Immature natural killer cell (primary cell): ENCODE measurements around the gene CDX1. TPM values are rescaled to one million over a fixed set of nuclear protein-coding genes. Genes with fewer than 3 reads are reported as not detected.

ENCODE experiments used
- DNase-seq, 3 donors: peaks; one replicate each; pipeline ENCODE4 v3.0.0; 2022; ENCODE audit warnings: mixed read lengths in 1 of 3
- H3K27ac Mint-ChIP-seq, 6 donors: one replicate each; pipeline ENCODE4 v1.8.0; 2020; ENCODE audit warnings: mixed read lengths in 6 of 6, mild to moderate bottlenecking in 5 of 6, inconsistent platforms in 4 of 6, moderate library complexity in 3 of 6
- H3K27me3 Mint-ChIP-seq, 3 donors: one replicate each; pipeline ENCODE4 v1.8.0; 2020 to 2021; ENCODE audit warnings: low read depth in 3 of 3, mild to moderate bottlenecking in 3 of 3, mixed read lengths in 3 of 3, moderate library complexity in 3 of 3, inconsistent platforms in 1 of 3
- H3K36me3 Mint-ChIP-seq, 3 donors: one replicate each; pipeline ENCODE4 v1.8.0; 2020; ENCODE audit warnings: mixed read lengths in 3 of 3, inconsistent platforms in 2 of 3, mild to moderate bottlenecking in 2 of 3
- H3K4me1 Mint-ChIP-seq, 2 donors: one replicate each; pipeline ENCODE4 v1.8.0; 2020; ENCODE audit warnings: inconsistent platforms in 2 of 2, mild to moderate bottlenecking in 2 of 2, mixed read lengths in 2 of 2, moderate library complexity in 1 of 2
- H3K4me3 Mint-ChIP-seq, 5 donors: one replicate each; pipeline ENCODE4 v1.8.0; 2020; ENCODE audit warnings: mild to moderate bottlenecking in 5 of 5, mixed read lengths in 5 of 5, inconsistent platforms in 3 of 5, moderate library complexity in 3 of 5
- H3K9me3 Mint-ChIP-seq, 6 donors: one replicate each; pipeline ENCODE4 v1.8.0; 2020; ENCODE audit warnings: mild to moderate bottlenecking in 6 of 6, mixed read lengths in 6 of 6, inconsistent platforms in 4 of 6, moderate library complexity in 3 of 6
- polyA plus RNA-seq, 3 donors: library from polyadenylated mRNA; unstranded; fragments of 300-500 nt; fragmentation: Illumina TruSeq; gene quantifications; one replicate each; pipeline ENCODE4 v1.2.3, GENCODE V29; 2021

Gene CDX1
- polyA plus RNA-seq, 3 donors from 2014 or later: not detected

DNA sequence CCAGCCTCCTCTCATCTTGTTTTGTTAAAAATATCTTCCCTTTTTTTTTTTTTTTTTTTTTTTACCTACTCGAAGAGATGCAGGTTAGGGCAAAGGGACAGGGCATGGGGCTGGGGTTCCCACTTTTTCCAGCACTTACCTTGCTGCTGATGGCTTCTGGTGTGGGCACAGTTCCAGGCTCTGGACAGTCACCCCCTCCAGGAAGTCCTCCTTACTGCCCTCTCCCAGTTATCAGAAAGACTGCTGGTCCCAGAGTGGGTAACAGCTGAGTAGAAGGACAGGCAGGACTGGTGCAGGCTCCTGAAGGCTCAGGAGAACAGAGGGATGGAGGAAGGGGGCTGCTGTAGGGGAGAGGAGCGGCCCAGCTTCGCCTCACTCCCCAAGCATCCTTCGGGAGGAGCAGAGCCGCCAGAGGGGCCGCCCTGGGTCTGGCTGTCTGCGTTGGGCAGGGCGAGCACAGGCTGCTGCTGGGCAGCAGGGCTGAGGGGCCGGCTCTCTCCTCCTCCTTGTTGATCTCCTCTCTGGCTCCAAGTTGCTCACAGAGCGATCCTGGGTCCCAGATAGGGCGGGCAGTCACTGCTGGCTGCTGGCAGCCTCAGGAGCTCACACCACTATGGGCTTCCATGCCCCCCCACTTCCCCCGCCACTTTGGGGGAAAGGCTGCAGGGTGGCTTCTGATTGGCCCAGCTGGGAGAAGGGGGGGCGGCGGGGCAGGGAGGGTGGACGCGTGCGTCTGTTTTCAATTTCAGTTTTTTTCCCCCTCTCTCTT is 11.1 kb upstream of the CDX1 start, which contains the start of gene PDGFRB:
PDGFRB (minus strand) TSS at position 588 of the 769 bp plus-strand sequence. CDS start 18,798 bp downstream, outside the sequence.
- peaks cover 0 to 3% (median 0%) of the 10 kb centered on the region in 3 donors for H3K36me3 Mint-ChIP-seq
- peak; percentile 68 to 74 (median 70) for DNase-seq
- no peaks in the 10 kb centered on the region for H3K9me3 Mint-ChIP-seq
- peaks cover 2 to 10% (median 5%) of the 10 kb centered on the region in 3 donors for H3K27me3 Mint-ChIP-seq
- peak within 1 kb of the TSS; percentile 77 to 91 (median 88) for H3K27ac Mint-ChIP-seq
- peak within 1 kb of the TSS; percentile 88 to 98 (median 96) for H3K4me3 Mint-ChIP-seq
- peaks cover 33 to 41% of the 10 kb centered on the region in 2 donors for H3K4me1 Mint-ChIP-seq

DNA sequence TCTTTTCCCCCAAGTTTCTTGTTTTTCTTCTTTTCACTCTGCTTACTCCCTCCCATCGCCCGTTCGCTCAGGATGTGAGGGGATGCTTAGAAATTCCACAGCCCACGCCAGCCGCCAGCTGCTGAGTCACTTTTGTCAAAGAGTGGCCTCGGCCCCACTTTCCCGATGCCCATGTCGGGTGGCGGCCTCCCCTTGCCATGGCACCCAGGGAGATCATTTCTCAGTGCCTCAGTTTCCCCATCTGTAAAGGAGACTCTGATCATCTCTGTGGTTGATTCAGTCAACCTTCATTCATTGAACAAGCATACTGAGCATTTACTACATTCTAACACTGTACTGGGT is 10.6 kb upstream of the CDX1 start:
- H3K9me3 Mint-ChIP-seq: no peaks in the 10 kb centered on the region
- H3K4me3 Mint-ChIP-seq: peak overlapping the region; percentile 88 to 98 (median 96)
- peaks cover 29 to 35% of the 10 kb centered on the region in 2 donors for H3K4me1 Mint-ChIP-seq
- no peak for DNase-seq
- H3K36me3 Mint-ChIP-seq: peaks cover 0 to 3% (median 0%) of the 10 kb centered on the region in 3 donors
- H3K27ac Mint-ChIP-seq: peak overlapping the region; percentile 77 to 91 (median 88)
- H3K27me3 Mint-ChIP-seq: peaks cover 4 to 10% (median 5%) of the 10 kb centered on the region in 3 donors

DNA sequence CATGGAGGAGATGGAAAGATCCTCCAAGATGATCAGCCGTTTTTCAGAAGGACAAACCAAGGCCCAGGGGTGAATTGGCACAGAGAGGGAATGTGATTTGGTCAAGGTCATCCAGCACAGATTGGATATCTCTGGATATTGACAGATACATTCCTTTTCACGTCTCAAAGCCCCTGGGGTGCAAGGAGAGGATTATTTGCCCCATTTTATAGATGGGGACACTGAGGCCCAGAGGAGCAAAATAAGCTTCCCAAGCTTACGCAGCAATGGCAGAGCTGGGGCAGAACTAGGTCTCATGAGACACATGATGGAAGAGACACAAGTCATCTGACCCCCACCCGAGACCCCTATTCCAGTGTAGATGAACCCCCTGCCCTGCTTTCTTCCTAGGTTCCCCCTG is 10.0 kb upstream of the CDX1 start:
- H3K9me3 Mint-ChIP-seq: no peaks in the 10 kb centered on the region
- H3K27ac Mint-ChIP-seq: peak overlapping the region in 3 of 6 donors; percentile 77 to 85 (median 82)
- H3K27me3 Mint-ChIP-seq: peaks cover 4 to 10% (median 5%) of the 10 kb centered on the region in 3 donors
- no peak for DNase-seq
- H3K4me3 Mint-ChIP-seq: peak overlapping the region; percentile 88 to 98 (median 96)
- H3K4me1 Mint-ChIP-seq: peaks cover 27 to 34% of the 10 kb centered on the region in 2 donors
- peaks cover 0 to 3% (median 0%) of the 10 kb centered on the region in 3 donors for H3K36me3 Mint-ChIP-seq

DNA sequence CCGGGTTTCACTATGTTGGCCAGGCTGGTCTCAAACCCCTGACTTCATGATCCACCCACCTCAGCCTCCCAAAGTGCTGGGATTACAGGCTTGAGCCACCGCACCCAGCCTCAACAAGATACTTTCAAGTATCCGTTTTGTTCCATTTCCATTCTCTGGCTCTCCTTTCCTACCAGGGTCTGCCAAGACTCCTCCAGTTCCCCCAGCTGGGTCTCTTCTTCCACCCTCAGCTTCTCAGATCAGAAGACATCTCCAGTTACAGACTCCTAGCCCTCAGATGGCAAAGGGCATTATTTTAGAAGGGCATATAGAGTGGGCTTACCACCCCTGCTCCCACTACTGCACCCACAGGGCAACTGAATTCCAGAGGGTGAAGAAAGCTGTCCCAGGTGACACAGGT is 9.4 kb upstream of the CDX1 start:
- no peak for DNase-seq
- peak overlapping the region in 1 of 6 donors; percentile 45 for H3K27ac Mint-ChIP-seq
- H3K4me1 Mint-ChIP-seq: peaks cover 27 to 34% of the 10 kb centered on the region in 2 donors
- H3K27me3 Mint-ChIP-seq: peaks cover 4 to 10% (median 5%) of the 10 kb centered on the region in 3 donors
- H3K36me3 Mint-ChIP-seq: peaks cover 0 to 3% (median 0%) of the 10 kb centered on the region in 3 donors
- H3K4me3 Mint-ChIP-seq: peak overlapping the region in 4 of 5 donors; percentile 15 to 88 (median 54)
- no peaks in the 10 kb centered on the region for H3K9me3 Mint-ChIP-seq

DNA sequence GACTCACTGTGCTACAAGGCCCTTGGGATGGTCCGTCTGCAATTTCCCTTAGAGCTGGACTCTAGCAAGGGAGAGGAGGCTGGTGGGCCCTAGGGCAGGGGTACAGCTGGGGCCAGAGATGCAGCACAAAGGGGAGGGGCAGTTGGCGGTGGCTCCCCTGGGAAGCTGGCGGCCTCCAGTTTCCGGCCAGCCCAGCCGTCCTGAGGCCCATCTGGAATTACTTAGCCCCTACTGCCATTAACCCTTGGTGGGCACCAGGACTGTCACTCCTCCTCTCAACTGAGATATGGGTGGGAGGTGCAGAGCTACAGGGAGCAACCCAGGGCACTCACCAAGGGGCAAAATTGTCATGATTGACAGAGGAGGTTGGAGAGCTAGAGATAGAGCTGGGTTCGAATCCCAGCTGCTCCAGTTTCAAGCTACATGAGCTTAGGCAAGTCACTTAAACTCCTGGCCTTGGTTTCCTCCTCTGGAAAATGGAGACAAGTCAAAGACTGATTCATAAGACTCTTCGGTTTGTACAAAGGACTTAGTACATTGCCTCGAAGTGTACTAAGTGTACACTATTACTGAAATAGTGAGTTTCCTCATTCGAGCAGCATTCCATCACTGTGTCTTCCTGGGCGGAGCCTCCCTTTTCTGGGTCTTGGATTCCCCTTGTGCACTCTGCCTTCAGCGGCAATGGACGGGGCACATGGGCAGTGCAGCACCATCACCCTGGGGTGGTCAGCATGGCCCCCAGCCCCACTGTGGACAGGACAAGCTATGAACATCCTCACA is 8.2 kb upstream of the CDX1 start:
- no peak for DNase-seq
- peak overlapping the region in 1 of 6 donors; percentile 40 for H3K27ac Mint-ChIP-seq
- H3K4me3 Mint-ChIP-seq: no peak overlapping the region
- no peaks in the 10 kb centered on the region for H3K36me3 Mint-ChIP-seq
- H3K9me3 Mint-ChIP-seq: no peaks in the 10 kb centered on the region
- H3K4me1 Mint-ChIP-seq: peaks cover 27 to 32% of the 10 kb centered on the region in 2 donors
- H3K27me3 Mint-ChIP-seq: peaks cover 5 to 11% (median 5%) of the 10 kb centered on the region in 3 donors

DNA sequence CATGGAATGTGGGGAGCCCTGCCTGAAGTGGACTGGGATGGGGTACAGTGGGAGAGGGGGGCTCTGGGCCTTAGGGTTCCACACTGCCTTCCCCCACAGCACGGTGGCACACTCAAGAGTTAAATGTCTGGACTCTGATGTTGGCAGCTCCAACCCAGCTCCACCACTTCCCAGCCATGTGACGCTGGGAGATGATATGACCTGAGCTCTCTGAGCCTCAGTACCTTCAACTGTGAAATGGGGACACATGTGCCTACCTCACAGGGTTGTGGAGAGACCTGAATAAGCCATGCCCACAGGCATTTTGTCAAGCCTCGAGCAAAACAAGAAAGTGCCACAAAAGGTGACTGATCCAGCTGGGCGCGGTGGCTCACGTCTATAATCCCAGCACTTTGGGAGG is 7.5 kb upstream of the CDX1 start:
- Mint-ChIP-seq H3K4me3 (no peak overlapping the region), H3K4me1 (peaks cover 20 to 25% of the 10 kb centered on the region in 2 donors), H3K36me3 (no peaks in the 10 kb centered on the region), H3K27ac (no peak overlapping the region), H3K27me3 (peaks cover 2 to 13% (median 5%) of the 10 kb centered on the region in 3 donors), H3K9me3 (no peaks in the 10 kb centered on the region)
- DNase-seq: no peak

DNA sequence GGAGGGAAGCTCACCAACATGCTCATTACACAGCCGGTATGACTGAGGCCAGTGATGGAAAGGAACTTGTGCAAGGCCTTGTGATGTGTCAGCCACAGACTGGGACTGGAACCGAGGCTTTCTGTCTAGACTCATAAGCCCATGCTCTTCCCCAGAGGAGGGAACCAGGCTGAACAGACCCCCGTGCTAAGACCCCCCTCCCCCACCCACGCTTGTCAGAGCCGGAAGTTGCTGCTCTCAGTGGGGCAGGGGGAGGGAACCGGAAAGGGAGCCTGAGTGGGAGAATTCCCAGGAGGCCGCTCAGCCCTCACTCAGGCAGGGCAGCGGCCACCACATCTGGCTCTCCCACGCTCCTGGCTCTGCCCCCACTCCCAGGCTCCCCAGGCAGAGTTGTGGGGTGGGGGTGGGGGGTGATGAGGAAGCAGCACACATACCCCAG is 6.8 kb upstream of the CDX1 start:
- Mint-ChIP-seq H3K27ac (no peak overlapping the region), H3K36me3 (no peaks in the 10 kb centered on the region), H3K4me3 (no peak overlapping the region), H3K4me1 (peaks cover 15 to 18% of the 10 kb centered on the region in 2 donors), H3K27me3 (peaks cover 0 to 13% (median 7%) of the 10 kb centered on the region in 3 donors), H3K9me3 (no peaks in the 10 kb centered on the region)
- DNase-seq: no peak

DNA sequence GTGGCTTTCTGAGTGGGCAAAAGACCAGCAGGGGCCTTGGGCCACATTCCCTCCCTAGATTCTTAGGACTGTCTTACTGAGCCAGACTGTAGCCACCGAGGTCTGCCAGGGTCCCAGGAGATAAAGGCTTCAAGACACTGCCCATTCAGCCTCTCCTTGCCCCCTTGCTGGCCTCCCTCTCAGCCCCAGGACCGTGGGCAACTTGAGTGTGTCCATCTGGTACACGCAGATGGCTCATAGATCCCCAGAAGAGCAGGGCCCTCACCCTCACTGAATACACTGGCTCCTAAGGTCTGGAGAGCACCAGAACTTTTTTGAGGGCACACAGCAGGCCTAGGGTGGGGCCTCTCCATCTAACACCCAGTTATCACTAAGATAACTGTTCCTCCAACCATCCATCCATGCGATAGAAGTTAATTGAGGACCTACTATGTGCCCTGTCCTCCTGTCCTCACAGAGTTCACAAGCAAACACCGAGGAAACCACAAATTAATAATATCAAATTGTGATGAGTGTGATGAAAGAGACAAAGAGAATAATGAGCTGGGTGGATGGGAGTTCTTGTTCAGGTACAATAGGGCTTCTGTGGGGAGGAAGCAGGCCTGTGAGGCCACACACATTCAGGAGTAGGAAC is 6.0 kb upstream of the CDX1 start:
- H3K27ac Mint-ChIP-seq: peak overlapping the region in 1 of 6 donors; percentile 55
- peaks cover 9 to 10% of the 10 kb centered on the region in 2 donors for H3K4me1 Mint-ChIP-seq
- no peak for DNase-seq
- H3K36me3 Mint-ChIP-seq: no peaks in the 10 kb centered on the region
- H3K27me3 Mint-ChIP-seq: peaks cover 0 to 14% (median 11%) of the 10 kb centered on the region in 3 donors
- no peak overlapping the region for H3K4me3 Mint-ChIP-seq
- no peaks in the 10 kb centered on the region for H3K9me3 Mint-ChIP-seq

DNA sequence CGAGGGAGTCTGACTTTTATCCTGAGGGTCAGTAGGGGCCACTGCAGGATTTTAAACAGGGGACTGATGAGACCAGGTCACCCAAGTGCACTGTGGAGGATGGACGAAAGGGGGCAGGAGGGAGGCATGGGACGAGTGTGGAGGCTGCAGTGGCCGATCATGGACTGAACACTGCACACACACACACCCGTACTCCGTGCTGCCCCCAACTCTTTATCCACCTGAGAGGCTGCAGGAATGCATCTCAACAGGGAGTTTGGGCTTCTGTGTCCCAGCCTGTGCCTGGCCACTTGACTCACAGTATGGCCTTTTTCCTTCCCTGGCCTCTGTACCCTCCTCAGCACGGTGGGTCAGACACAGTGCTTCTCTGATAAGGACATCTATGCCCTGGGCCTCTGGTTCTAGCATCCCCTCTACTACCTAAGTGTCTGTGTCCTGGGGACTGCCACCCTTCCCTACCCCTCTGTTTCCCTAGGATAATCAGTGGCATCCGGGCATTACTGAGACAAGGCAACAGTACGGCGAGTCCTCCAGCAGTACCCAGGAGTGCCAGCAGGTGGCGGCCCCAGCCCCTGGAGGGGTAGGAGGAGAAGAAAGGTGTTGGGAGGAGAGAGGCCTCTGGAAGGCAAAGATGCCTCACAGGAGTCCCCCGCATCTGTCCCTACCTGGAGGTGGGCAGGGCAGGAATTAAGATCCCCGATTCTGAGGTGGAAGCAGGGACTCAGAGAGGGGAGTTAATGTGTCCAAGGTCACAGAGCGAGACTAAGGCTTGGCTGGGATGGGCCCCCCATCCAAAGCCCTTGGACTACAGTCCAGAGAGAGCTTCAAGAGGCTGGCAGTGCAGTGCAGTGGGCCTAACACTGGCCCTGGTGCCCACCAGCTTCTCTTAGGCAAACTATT is 5.1 kb upstream of the CDX1 start:
- Mint-ChIP-seq H3K36me3 (peaks cover 0 to 6% (median 0%) of the 10 kb centered on the region in 3 donors), H3K4me3 (no peak overlapping the region), H3K4me1 (peaks cover under 1% of the 10 kb centered on the region in 2 donors), H3K9me3 (no peaks in the 10 kb centered on the region), H3K27ac (peak overlapping the region in 1 of 6 donors; percentile 55), H3K27me3 (peaks cover 6 to 20% (median 15%) of the 10 kb centered on the region in 3 donors)
- peak; percentile 56 to 63 (median 63) for DNase-seq

DNA sequence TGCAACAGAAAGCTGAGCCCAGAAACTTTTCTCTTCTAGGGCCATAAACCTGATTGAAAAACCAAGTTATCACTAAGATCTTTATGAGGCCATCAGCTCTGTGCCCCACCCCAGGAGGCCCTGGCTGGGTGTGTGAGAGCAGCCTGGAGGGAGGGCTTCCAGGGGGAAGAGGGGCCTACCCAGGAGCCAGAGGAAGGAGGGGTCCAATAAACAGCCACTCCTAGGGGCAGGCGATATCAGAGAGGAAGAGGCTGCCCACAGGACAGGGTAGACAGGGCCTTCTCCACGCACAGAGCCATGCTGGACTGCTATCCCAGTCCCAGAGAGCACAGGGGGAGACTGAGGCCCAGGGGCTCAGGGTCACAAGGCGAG is 4.5 kb upstream of the CDX1 start:
- no peak overlapping the region for H3K4me3 Mint-ChIP-seq
- peaks cover 0 to 6% (median 0%) of the 10 kb centered on the region in 3 donors for H3K36me3 Mint-ChIP-seq
- H3K9me3 Mint-ChIP-seq: no peaks in the 10 kb centered on the region
- H3K4me1 Mint-ChIP-seq: no peaks in the 10 kb centered on the region
- H3K27me3 Mint-ChIP-seq: peaks cover 6 to 19% (median 15%) of the 10 kb centered on the region in 3 donors
- H3K27ac Mint-ChIP-seq: no peak overlapping the region
- DNase-seq: no peak

DNA sequence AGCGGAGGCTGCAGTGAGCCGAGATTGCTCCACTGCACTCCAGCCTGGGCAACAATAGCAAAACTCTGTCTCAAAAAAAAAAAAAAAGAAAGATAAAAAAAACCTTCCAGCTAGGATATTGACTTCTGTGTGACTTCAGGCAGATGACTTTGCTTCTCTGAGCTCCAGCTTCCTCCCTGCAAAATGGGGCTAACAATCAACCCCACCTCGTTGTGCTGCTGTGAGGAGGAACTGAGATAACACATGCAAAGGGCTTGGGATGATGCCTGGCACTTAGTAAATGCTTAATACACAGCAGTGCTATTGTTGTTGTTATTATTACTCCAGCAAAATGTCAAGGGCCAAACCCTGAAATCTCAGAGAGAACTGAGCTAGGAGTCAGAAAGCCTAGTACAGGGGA is 3.5 kb upstream of the CDX1 start:
- Mint-ChIP-seq H3K27ac (no peak overlapping the region), H3K4me1 (no peaks in the 10 kb centered on the region), H3K4me3 (no peak overlapping the region), H3K9me3 (no peaks in the 10 kb centered on the region), H3K27me3 (peaks cover 9 to 18% (median 14%) of the 10 kb centered on the region in 3 donors), H3K36me3 (peaks cover 0 to 6% (median 0%) of the 10 kb centered on the region in 3 donors)
- DNase-seq: no peak

DNA sequence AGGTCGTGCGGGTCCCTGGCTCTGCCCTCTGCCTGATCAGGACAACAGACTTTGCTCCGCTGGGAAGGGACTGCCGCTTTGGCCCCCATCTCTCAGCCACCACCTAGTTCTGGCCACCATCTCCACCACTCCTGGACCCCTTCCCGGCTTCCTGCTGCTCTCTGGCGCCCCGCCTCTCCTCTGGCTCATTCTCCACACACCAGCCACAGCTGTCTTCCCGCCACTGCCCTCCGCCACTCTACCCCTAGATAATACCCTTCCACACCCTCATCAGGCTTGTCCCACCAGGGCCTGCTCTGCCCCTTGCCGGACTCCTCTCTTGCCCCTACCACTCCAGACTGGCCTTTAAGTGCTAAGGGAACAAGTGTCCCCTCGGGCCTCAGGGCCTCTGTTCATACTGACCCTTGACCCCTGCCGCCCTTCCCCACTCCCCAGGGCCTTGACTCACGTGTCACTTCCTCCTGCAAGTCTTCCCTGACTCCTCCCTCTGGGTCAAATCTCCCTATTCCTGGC is 3.0 kb upstream of the CDX1 start:
- Mint-ChIP-seq H3K4me1 (no peaks in the 10 kb centered on the region), H3K9me3 (no peaks in the 10 kb centered on the region), H3K36me3 (peaks cover 0 to 6% (median 0%) of the 10 kb centered on the region in 3 donors), H3K27me3 (peaks cover 9 to 18% (median 13%) of the 10 kb centered on the region in 3 donors), H3K27ac (no peak overlapping the region), H3K4me3 (no peak overlapping the region)
- no peak for DNase-seq
